Measurements from ENCODE around the gene RAB30. TPM values are rescaled to one million over a fixed set of nuclear protein-coding genes. Genes with fewer than 3 reads are reported as not detected.

RAB30 gene
- total and polyA plus RNA-seq, 5 experiments from 2014 or later: 10.7 to 35.5 (median 17.4) TPM

DNA sequence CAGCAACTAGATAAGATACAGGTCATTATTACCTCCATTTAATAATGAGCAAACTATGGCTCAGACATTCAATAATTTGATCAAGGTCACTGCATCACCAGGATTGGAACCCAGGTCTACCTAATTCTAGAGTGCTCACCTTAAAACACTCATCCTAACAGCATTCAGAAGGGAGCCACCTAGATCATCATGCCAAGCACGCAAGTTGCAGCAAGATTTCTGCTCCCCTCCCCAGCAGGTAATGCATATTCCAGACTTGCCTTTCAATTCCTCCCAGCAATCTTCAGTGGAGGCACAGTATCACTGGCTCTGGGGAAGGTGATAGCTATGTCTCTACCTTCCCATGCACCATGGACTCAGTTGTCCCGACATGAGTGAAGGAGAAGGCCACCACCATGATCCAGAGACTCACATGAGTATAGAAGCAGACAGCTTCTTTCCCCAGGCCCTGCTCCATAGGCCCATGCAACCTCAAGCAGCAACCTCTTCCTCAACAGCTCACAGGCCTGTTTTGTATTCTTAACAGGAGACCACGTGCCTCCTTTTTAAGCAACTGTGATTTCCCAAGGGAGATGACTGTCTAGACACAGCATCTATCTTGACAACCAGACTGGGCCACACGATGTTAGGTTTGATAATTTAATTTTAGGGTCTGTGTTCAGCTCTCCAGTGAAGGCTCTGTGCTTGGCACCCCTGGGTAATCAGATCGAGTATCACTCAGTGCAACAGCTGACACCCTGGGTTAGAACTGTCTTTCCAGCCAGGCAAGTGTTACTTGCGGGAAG is 36.4 kb downstream of the RAB30 start:
- Mint-ChIP-seq H3K9me3 (no peaks in the 10 kb centered on the region), H3K4me3 (peak overlapping the region in 7 of 10 donors; percentile 1 to 45 (median 28)), H3K27ac (peak overlapping the region in 9 of 10 donors; percentile 29 to 63 (median 40)), H3K4me1 (peaks cover 32 to 63% (median 57%) of the 10 kb centered on the region in 4 donors), H3K27me3 (no peaks in the 10 kb centered on the region), H3K36me3 (peaks cover 10 to 15% (median 12%) of the 10 kb centered on the region in 3 donors)
- POLR2A ChIA-PET: interaction anchor here (1.2 to 1.5 kb wide), 2 partner anchors 10 to 135 kb away, joined by 4 to 6 read pairs; partner anchors contain the start of gene PRCP
- no peak for DNase-seq
- peak; percentile 33 to 67 for ATAC-seq

DNA sequence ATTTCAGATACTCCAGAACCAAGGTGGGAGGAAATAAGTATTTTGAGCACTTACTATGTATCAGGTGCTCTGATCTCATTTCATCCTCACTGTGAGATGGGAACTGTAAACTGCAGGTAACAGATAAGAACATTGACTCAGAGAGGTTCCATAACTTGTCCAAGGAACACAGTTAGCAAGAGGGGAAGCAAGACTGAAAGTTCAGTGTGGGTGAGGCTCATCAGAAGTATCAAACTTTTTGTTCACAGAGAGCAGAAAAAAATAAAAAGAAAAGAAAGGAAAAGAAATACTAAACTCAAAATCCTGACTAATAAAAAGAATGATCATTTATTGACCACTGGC is 37.1 kb downstream of the RAB30 start:
- Mint-ChIP-seq H3K9me3 (no peaks in the 10 kb centered on the region), H3K4me3 (peak overlapping the region in 5 of 10 donors; percentile 1 to 42 (median 12)), H3K4me1 (peaks cover 29 to 59% (median 52%) of the 10 kb centered on the region in 4 donors), H3K36me3 (peaks cover 7 to 15% (median 10%) of the 10 kb centered on the region in 3 donors), H3K27me3 (no peaks in the 10 kb centered on the region), H3K27ac (peak overlapping the region in 8 of 10 donors; percentile 3 to 80 (median 32))
- ATAC-seq (no peak), DNase-seq (no peak)
- POLR2A ChIA-PET: interaction anchor here (1.2 to 1.5 kb wide), 2 partner anchors 10 to 134 kb away, joined by 4 to 6 read pairs; partner anchors contain the start of gene PRCP

DNA sequence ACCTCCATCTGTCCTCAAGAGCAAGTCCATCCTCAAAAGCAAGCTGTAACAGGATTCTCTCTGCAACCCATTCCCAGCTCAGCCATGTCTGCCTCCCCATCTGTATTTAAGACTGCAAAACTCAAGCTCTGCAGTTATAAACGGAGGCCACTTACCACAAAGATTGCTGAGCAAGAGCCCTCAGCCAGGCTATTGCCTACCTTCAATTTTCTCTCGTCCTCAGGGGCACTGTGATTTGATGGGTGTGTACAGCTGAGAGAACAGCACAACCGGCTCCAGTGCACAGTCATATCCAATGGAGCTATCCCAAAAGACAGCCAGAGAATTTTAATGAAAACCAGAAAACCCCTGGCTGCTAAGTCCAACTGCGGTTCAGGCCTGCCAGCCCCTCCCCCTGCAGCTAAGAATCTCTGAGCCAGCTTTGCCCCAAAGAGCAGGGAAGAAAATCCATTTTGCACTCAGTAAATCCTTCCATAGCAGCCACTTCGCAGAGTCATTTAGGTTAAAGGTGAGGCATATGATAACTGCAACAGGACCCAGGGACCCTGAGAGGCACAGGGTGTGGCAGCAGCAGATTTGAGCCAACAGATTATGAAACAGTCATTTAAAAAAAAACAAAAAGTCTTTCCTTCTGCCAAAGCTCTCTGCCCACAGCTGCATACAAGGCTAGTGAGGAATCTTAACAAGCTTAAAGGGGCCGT is 37.6 kb downstream of the RAB30 start:
- no peaks in the 10 kb centered on the region for H3K27me3 Mint-ChIP-seq
- peak overlapping the region in 8 of 10 donors; percentile 3 to 80 (median 46) for H3K27ac Mint-ChIP-seq
- POLR2A ChIA-PET: interaction anchor here (1.2 to 1.5 kb wide), 2 partner anchors 9 to 134 kb away, joined by 4 to 6 read pairs; partner anchors contain the start of gene PRCP
- H3K9me3 Mint-ChIP-seq: no peaks in the 10 kb centered on the region
- ATAC-seq: no peak
- no peak for DNase-seq
- H3K4me3 Mint-ChIP-seq: peak overlapping the region in 4 of 10 donors; percentile 1 to 45 (median 26)
- H3K36me3 Mint-ChIP-seq: peaks cover 5 to 15% (median 6%) of the 10 kb centered on the region in 3 donors
- H3K4me1 Mint-ChIP-seq: peaks cover 28 to 58% (median 47%) of the 10 kb centered on the region in 4 donors

DNA sequence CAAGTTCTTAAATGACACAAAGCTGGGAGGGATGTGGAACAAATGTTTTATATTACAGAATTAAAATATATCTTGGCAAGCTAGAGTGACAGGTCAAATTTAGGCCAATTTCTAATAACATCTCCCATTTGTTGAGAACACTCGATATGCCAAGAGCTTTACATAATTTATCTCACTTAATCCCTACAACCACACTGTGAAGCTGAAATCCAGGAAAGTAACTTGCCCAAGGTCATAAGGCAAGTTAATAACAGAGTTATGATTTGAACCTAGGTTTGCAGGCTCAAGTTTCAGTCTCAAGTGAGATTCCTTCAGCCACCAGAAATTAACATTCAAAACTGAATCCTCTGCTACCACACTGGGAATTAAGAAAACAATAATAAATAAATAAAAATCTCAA is 38.3 kb downstream of the RAB30 start:
- ATAC-seq (no peak), DNase-seq (no peak)
- H3K9me3 Mint-ChIP-seq: no peaks in the 10 kb centered on the region
- POLR2A ChIA-PET: no interaction called here
- H3K27ac Mint-ChIP-seq: peak overlapping the region in 2 of 10 donors; percentile 36 to 68
- peaks cover 28 to 63% (median 54%) of the 10 kb centered on the region in 4 donors for H3K4me1 Mint-ChIP-seq
- H3K27me3 Mint-ChIP-seq: no peaks in the 10 kb centered on the region
- H3K36me3 Mint-ChIP-seq: peaks cover 4 to 15% (median 6%) of the 10 kb centered on the region in 3 donors
- H3K4me3 Mint-ChIP-seq: peak overlapping the region in 1 of 10 donors; percentile 42

GRCh38 chr11:83031127-83031526 is 40.6 kb downstream of the RAB30 start:
- Mint-ChIP-seq H3K27ac (no peak overlapping the region), H3K36me3 (peaks cover 10 to 14% (median 10%) of the 10 kb centered on the region in 3 donors), H3K4me3 (no peak overlapping the region), H3K27me3 (no peaks in the 10 kb centered on the region), H3K9me3 (no peaks in the 10 kb centered on the region), H3K4me1 (peaks cover 19 to 66% (median 57%) of the 10 kb centered on the region in 4 donors)
- ATAC-seq: no peak
- POLR2A ChIA-PET: interaction anchor here (0.5 kb wide), 1 partner anchor 82 kb away, joined by 3 read pairs; no protein-coding TSS in a partner anchor
- no peak for DNase-seq

DNA sequence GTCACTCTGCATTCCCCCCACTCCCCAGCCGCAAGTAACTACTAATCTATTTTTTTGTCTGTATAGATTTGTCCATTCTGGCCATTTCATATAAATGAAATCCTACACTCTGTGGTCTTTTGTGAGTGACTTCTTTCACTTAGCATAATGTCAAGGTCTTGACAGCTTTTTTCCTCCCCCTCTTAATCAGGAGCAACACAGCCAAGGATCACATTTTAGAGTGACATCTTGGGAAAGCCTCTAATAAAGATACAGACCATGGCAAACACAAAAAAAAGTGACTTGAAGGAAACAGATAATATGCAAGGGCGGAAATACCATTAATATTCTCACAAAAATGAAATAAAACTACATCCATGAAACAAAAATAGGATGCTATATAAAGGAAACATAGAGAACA is 43.9 kb downstream of the RAB30 start:
- POLR2A ChIA-PET: no interaction called here
- no peak overlapping the region for H3K4me3 Mint-ChIP-seq
- peak overlapping the region in 4 of 10 donors; percentile 3 to 54 (median 32) for H3K27ac Mint-ChIP-seq
- peaks cover 8 to 15% (median 10%) of the 10 kb centered on the region in 3 donors for H3K36me3 Mint-ChIP-seq
- H3K27me3 Mint-ChIP-seq: no peaks in the 10 kb centered on the region
- no peaks in the 10 kb centered on the region for H3K9me3 Mint-ChIP-seq
- ATAC-seq (no peak), DNase-seq (no peak)
- peaks cover 23 to 68% (median 58%) of the 10 kb centered on the region in 4 donors for H3K4me1 Mint-ChIP-seq

DNA sequence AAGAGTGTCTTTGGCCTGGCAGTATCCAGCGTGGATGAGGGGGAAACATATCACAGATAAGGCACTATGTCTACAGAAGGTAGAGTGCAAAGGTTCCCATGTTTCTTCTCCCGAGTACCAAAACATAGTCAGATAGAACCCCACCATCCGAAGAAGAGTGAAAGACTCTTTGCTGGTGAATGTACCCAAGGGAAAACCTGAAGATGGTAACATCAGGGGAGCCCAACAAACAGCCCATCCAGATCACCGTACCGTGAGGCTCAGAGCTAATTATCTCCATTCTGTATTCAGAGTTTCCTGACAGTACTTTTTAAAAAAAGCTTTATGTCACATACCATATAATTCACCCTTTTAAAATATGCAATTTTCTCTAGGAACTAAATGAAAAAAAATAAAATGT is 44.4 kb downstream of the RAB30 start:
- Mint-ChIP-seq H3K4me3 (no peak overlapping the region), H3K9me3 (no peaks in the 10 kb centered on the region), H3K27me3 (no peaks in the 10 kb centered on the region), H3K27ac (no peak overlapping the region), H3K4me1 (peaks cover 23 to 68% (median 57%) of the 10 kb centered on the region in 4 donors), H3K36me3 (peaks cover 8 to 15% (median 10%) of the 10 kb centered on the region in 3 donors)
- no peak for ATAC-seq
- POLR2A ChIA-PET: no interaction called here
- DNase-seq: no peak

- H3K4me1 Mint-ChIP-seq: peaks cover 23 to 66% (median 54%) of the 10 kb centered on the region in 4 donors
- H3K9me3 Mint-ChIP-seq: no peaks in the 10 kb centered on the region
- DNase-seq (no peak), ATAC-seq (no peak)
- H3K27me3 Mint-ChIP-seq: no peaks in the 10 kb centered on the region
- H3K4me3 Mint-ChIP-seq: no peak overlapping the region
- peaks cover 4 to 15% (median 8%) of the 10 kb centered on the region in 3 donors for H3K36me3 Mint-ChIP-seq
- H3K27ac Mint-ChIP-seq: peak overlapping the region in 1 of 10 donors; percentile 51
- POLR2A ChIA-PET: interaction anchor here (2.2 kb wide), 1 partner anchor 8 kb away, joined by 6 read pairs; no protein-coding TSS in a partner anchor
Observed at GRCh38 chr11:83026229-83026628, 45.5 kb downstream of the RAB30 start.

GRCh38 chr11:83025267-83025704 is 46.4 kb downstream of the RAB30 start:
- Mint-ChIP-seq H3K36me3 (peaks cover 0 to 10% (median 4%) of the 10 kb centered on the region in 3 donors), H3K4me3 (peak overlapping the region in 1 of 10 donors; percentile 46), H3K27me3 (no peaks in the 10 kb centered on the region), H3K4me1 (peaks cover 21 to 67% (median 55%) of the 10 kb centered on the region in 4 donors), H3K27ac (peak overlapping the region in 1 of 10 donors; percentile 51), H3K9me3 (no peaks in the 10 kb centered on the region)
- ATAC-seq (no peak), DNase-seq (no peak)
- POLR2A ChIA-PET: interaction anchor here (0.7 to 2.2 kb wide), 2 partner anchors 9 to 132 kb away, joined by 3 to 6 read pairs; partner anchors contain the start of gene PCF11

GRCh38 chr11:83024270-83024854 is 47.3 kb downstream of the RAB30 start:
- Mint-ChIP-seq H3K27ac (peak overlapping the region in 8 of 10 donors; percentile 15 to 64 (median 40)), H3K9me3 (no peaks in the 10 kb centered on the region), H3K27me3 (no peaks in the 10 kb centered on the region), H3K4me3 (peak overlapping the region in 8 of 10 donors; percentile 8 to 46 (median 32)), H3K36me3 (peaks cover 0 to 10% (median 7%) of the 10 kb centered on the region in 3 donors), H3K4me1 (peaks cover 23 to 67% (median 59%) of the 10 kb centered on the region in 4 donors)
- DNase-seq (peak in 2 of 10 donors; percentile 2 to 15), ATAC-seq (peak; percentile 30 to 47)
- POLR2A ChIA-PET: interaction anchor here (0.6 to 2.2 kb wide), 3 partner anchors 10 to 132 kb away, joined by 3 to 6 read pairs (median 3); partner anchors contain the start of gene PCF11

- Mint-ChIP-seq H3K27ac (peak overlapping the region in 4 of 10 donors; percentile 0 to 44 (median 19)), H3K36me3 (peaks cover 0 to 13% (median 7%) of the 10 kb centered on the region in 3 donors), H3K4me1 (peaks cover 24 to 67% (median 55%) of the 10 kb centered on the region in 4 donors), H3K27me3 (no peaks in the 10 kb centered on the region), H3K4me3 (no peak overlapping the region), H3K9me3 (no peaks in the 10 kb centered on the region)
- ATAC-seq: no peak
- no peak for DNase-seq
- POLR2A ChIA-PET: no interaction called here
Observed at GRCh38 chr11:83023410-83023809, 48.3 kb downstream of the RAB30 start.

DNA sequence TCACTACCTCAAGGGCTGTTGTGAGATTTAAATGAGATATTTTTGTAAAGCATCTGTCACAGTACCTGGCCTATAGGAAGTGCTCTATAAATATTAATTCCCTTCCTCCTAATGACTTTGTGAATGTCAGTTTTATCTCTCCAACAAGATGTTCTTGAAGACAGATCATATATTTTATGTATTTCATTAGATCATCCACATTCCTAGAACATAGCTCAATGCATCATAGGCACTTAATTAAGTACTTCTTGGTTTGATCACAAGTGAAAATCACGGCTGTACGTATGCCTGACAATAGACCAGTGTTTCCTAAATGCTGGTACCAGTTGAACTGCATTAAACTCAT is 49.9 kb downstream of the RAB30 start:
- Mint-ChIP-seq H3K4me1 (peaks cover 27 to 55% (median 44%) of the 10 kb centered on the region in 4 donors), H3K27me3 (no peaks in the 10 kb centered on the region), H3K27ac (no peak overlapping the region), H3K36me3 (peaks cover 0 to 9% (median 9%) of the 10 kb centered on the region in 3 donors), H3K4me3 (no peak overlapping the region), H3K9me3 (no peaks in the 10 kb centered on the region)
- DNase-seq (no peak), ATAC-seq (no peak)
- POLR2A ChIA-PET: interaction anchor here (1.1 kb wide), 1 partner anchor 135 kb away, joined by 3 read pairs; the partner anchor contains the start of gene PCF11
